Effector memory CD4-positive, alpha-beta T cell (primary cell): ENCODE data around the gene ENHO.

Experiments
- DNase-seq, 3 donors: peaks; one replicate each; pipeline ENCODE4 v3.0.0-alpha.2; 2020
- H3K27ac ChIP-seq: 2 replicates; pipeline ENCODE4 v1.7.0; 2013; ENCODE audit warnings: mild to moderate bottlenecking, low read length, moderate library complexity; ENCODE audit not compliant: insufficient read depth, poor library complexity, severe bottlenecking
- H3K27me3 ChIP-seq: replicated peaks from 2 replicates; pipeline ENCODE4 v1.7.0; 2013; ENCODE audit warnings: mild to moderate bottlenecking, low read length; ENCODE audit not compliant: insufficient read depth, control insufficient read depth, poor library complexity, severe bottlenecking
- H3K36me3 ChIP-seq: 2 replicates; pipeline ENCODE4 v1.7.0; 2013; ENCODE audit warnings: mild to moderate bottlenecking, low read length, moderate library complexity; ENCODE audit not compliant: control insufficient read depth, insufficient read depth
- H3K4me1 ChIP-seq: 2 replicates; pipeline ENCODE4 v1.7.0; 2013; ENCODE audit warnings: low read length, mild to moderate bottlenecking; ENCODE audit not compliant: control insufficient read depth, insufficient read depth, poor library complexity, severe bottlenecking
- H3K4me3 ChIP-seq: 2 replicates; pipeline ENCODE4 v1.7.0; 2013; ENCODE audit warnings: low read length, low read depth, mild to moderate bottlenecking; ENCODE audit not compliant: insufficient read depth, poor library complexity, severe bottlenecking
- H3K9me3 ChIP-seq: 2 replicates; pipeline ENCODE4 v1.7.0; 2013; ENCODE audit warnings: mild to moderate bottlenecking, low read length, moderate library complexity; ENCODE audit not compliant: control insufficient read depth

ENHO gene

GRCh38 chr9:34518896-34519295, 3.9 kb downstream of the ENHO start:
- DNase-seq = no peak
- Histone ChIP-seq H3K36me3 (no peaks in the 10 kb centered on the region), H3K27me3 (no peaks in the 10 kb centered on the region), H3K9me3 (no peaks in the 10 kb centered on the region), H3K27ac (no peak overlapping the region), H3K4me1 (peaks cover 10% of the 10 kb centered on the region), H3K4me3 (no peak overlapping the region)

GRCh38 chr9:34518110-34518616, 4.6 kb downstream of the ENHO start:
- no peak for DNase-seq
- no peaks in the 10 kb centered on the region for H3K9me3 ChIP-seq
- peaks cover 6% of the 10 kb centered on the region for H3K4me1 ChIP-seq
- no peak overlapping the region for H3K27ac ChIP-seq
- no peak overlapping the region for H3K4me3 ChIP-seq
- H3K36me3 ChIP-seq = no peaks in the 10 kb centered on the region
- H3K27me3 ChIP-seq = no peaks in the 10 kb centered on the region

GRCh38 chr9:34517185-34517584, 5.6 kb downstream of the ENHO start:
- Histone ChIP-seq H3K36me3 (no peaks in the 10 kb centered on the region), H3K4me1 (no peaks in the 10 kb centered on the region), H3K27me3 (no peaks in the 10 kb centered on the region), H3K4me3 (no peak overlapping the region), H3K27ac (no peak overlapping the region), H3K9me3 (no peaks in the 10 kb centered on the region)
- DNase-seq = no peak

- H3K36me3 ChIP-seq = no peaks in the 10 kb centered on the region
- no peak overlapping the region for H3K4me3 ChIP-seq
- no peaks in the 10 kb centered on the region for H3K27me3 ChIP-seq
- no peak for DNase-seq
- no peaks in the 10 kb centered on the region for H3K9me3 ChIP-seq
- no peak overlapping the region for H3K27ac ChIP-seq
- H3K4me1 ChIP-seq = no peaks in the 10 kb centered on the region
Measured at GRCh38 chr9:34515959-34516358, 6.8 kb downstream of the ENHO start.

- H3K4me1 ChIP-seq = no peaks in the 10 kb centered on the region
- no peaks in the 10 kb centered on the region for H3K27me3 ChIP-seq
- H3K27ac ChIP-seq = no peak overlapping the region
- DNase-seq = no peak
- no peaks in the 10 kb centered on the region for H3K9me3 ChIP-seq
- no peak overlapping the region for H3K4me3 ChIP-seq
- H3K36me3 ChIP-seq = no peaks in the 10 kb centered on the region
Measured at GRCh38 chr9:34514816-34515215, 8.0 kb downstream of the ENHO start.

GRCh38 chr9:34514401-34514800, 8.4 kb downstream of the ENHO start:
- DNase-seq = no peak
- no peak overlapping the region for H3K27ac ChIP-seq
- no peaks in the 10 kb centered on the region for H3K27me3 ChIP-seq
- no peak overlapping the region for H3K4me3 ChIP-seq
- H3K9me3 ChIP-seq = no peaks in the 10 kb centered on the region
- no peaks in the 10 kb centered on the region for H3K36me3 ChIP-seq
- no peaks in the 10 kb centered on the region for H3K4me1 ChIP-seq

GRCh38 chr9:34513567-34514214, 9.1 kb downstream of the ENHO start:
- no peaks in the 10 kb centered on the region for H3K9me3 ChIP-seq
- H3K4me1 ChIP-seq = no peaks in the 10 kb centered on the region
- H3K27me3 ChIP-seq = no peaks in the 10 kb centered on the region
- H3K36me3 ChIP-seq = no peaks in the 10 kb centered on the region
- H3K4me3 ChIP-seq = no peak overlapping the region
- no peak overlapping the region for H3K27ac ChIP-seq
- no peak for DNase-seq

- DNase-seq = no peak
- H3K27me3 ChIP-seq = no peaks in the 10 kb centered on the region
Measured at GRCh38 chr9:34512131-34513078, 10.4 kb downstream of the ENHO start.

GRCh38 chr9:34510497-34511468, 12.0 kb downstream of the ENHO start:
- H3K9me3 ChIP-seq = no peaks in the 10 kb centered on the region
- no peaks in the 10 kb centered on the region for H3K4me1 ChIP-seq
- H3K4me3 ChIP-seq = no peak overlapping the region
- no peak for DNase-seq
- H3K27ac ChIP-seq = no peak overlapping the region
- H3K36me3 ChIP-seq = no peaks in the 10 kb centered on the region
- no peaks in the 10 kb centered on the region for H3K27me3 ChIP-seq

More at GRCh38 chr9:34512131-34513078, 10.4 kb downstream of the ENHO start:
- H3K27ac ChIP-seq = no peak overlapping the region
- no peaks in the 10 kb centered on the region for H3K4me1 ChIP-seq
- no peaks in the 10 kb centered on the region for H3K36me3 ChIP-seq
- H3K4me3 ChIP-seq = no peak overlapping the region
- H3K9me3 ChIP-seq = no peaks in the 10 kb centered on the region
